GM18498 (cell line): Measurements from ENCODE around the gene FERMT3.
A peak's percentile ranks its signal among the peaks of the same experiment; 100 is the strongest.

Experiments used
- ATAC-seq: cut with Tn5 transposase; IDR thresholded peaks from one replicate; pipeline ENCODE4 v1.9.1; 2021; ENCODE audit warnings: mild to moderate bottlenecking, moderate library complexity; ENCODE audit not compliant: unreplicated experiment

Gene FERMT3

GRCh38 chr11:64219354-64219684, 12.8 kb downstream of the FERMT3 start:
- ATAC-seq: no peak

- no peak for ATAC-seq
Observed at GRCh38 chr11:64219755-64220154, 13.2 kb downstream of the FERMT3 start.

GRCh38 chr11:64220271-64220670, 13.8 kb downstream of the FERMT3 start:
- ATAC-seq: no peak

GRCh38 chr11:64220798-64221197, 14.3 kb downstream of the FERMT3 start:
- ATAC-seq: no peak

- ATAC-seq: no peak
Observed at GRCh38 chr11:64222651-64223000, 16.1 kb downstream of the FERMT3 start.

GRCh38 chr11:64223001-64223651, 16.6 kb downstream of the FERMT3 start:
- ATAC-seq: no peak

- no peak for ATAC-seq
Observed at GRCh38 chr11:64224151-64224890, 17.8 kb downstream of the FERMT3 start.

GRCh38 chr11:64224891-64225607, 18.5 kb downstream of the FERMT3 start:
- ATAC-seq: no peak

- ATAC-seq: peak; percentile 54
Observed at GRCh38 chr11:64225608-64226506, 19.3 kb downstream of the FERMT3 start, which contains the start of the genes NUDT22 and TRPT1. NUDT22 (plus strand) TSS chr11:64226274; CDS start chr11:64226653, 379 bp downstream. TRPT1 (minus strand) TSS chr11:64226186; CDS start chr11:64225860, 326 bp downstream.

- ATAC-seq: peak; percentile 23
Observed at GRCh38 chr11:64226507-64227051, 20.1 kb downstream of the FERMT3 start.

GRCh38 chr11:64227405-64227956, 21.0 kb downstream of the FERMT3 start:
- ATAC-seq: no peak

- no peak for ATAC-seq
Observed at GRCh38 chr11:64229090-64229743, 22.7 kb downstream of the FERMT3 start.

- ATAC-seq: no peak
Observed at GRCh38 chr11:64229744-64230170, 23.2 kb downstream of the FERMT3 start.

- ATAC-seq: peak; percentile 55
Observed at GRCh38 chr11:64230171-64230984, 23.9 kb downstream of the FERMT3 start, which contains the start of gene DNAJC4. DNAJC4 (plus strand) TSS chr11:64230548; CDS start chr11:64230855, 307 bp downstream.

GRCh38 chr11:64230985-64231365, 24.5 kb downstream of the FERMT3 start:
- no peak for ATAC-seq

GRCh38 chr11:64231546-64231945, 25.0 kb downstream of the FERMT3 start:
- ATAC-seq: no peak

GRCh38 chr11:64232182-64232966, 25.9 kb downstream of the FERMT3 start:
- ATAC-seq: no peak

- ATAC-seq: no peak
Observed at GRCh38 chr11:64232967-64233315, 26.4 kb downstream of the FERMT3 start.
